NCI-H128 (cell line): Measurements from ENCODE around the gene IL11.
"Not testable (repeated sequence)": the region's sequence is repeated elsewhere in the genome, so short reads cannot be mapped to it uniquely, and the experiment has no call there.

ENCODE experiments used
- DNase-seq: peaks from one replicate; lab custom pipeline; 2025; ENCODE audit not compliant: unreplicated experiment; lab: John Stamatoyannopoulos, UW

The IL11 gene

DNA sequence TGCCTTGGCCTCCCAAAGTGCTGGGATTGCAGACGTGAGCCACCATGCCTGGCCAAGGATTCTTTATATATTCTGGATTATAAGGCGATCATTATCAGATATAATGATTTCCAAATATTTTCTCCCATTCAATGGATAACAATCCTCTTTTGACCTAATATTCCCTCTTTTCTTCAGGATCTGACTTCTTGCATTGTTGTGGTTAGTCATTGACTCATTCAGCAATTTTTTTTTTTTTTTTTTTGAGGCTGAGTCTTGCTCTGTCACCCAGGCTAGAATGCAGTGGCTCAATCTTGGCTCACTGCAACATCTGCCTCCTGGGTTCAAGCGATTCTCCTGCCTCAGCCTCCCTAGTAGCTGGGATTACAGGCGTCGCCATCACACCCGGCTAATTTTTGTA lies 40.5 kb downstream of the IL11 start:
- DNase-seq, result not testable (repeated sequence)

DNA sequence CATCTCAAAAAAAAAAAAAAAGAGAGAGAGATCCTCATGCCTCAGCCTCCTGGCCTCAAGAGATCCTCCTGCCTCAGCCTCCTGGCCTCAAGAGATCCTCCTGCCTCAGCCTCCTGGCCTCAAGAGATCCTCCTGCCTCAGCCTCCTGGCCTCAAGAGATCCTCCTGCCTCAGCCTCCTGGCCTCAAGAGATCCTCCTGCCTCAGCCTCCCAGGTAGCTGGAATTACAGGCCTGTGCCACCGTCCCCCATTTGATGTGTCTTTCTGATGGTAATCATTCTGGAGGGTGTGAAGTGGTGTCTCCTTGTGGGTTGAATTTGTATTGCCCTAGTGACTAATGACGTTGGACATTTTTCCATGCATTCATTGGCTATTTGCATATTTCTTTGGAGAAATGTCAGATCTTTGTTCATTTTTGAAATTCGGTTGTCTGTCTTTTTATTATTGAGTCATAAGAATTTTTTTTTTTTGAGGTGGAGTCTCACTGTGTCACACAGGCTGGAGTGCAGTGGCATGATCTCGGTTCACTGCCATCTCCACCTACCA lies 41.4 kb downstream of the IL11 start:
- not testable (repeated sequence) for DNase-seq

DNA sequence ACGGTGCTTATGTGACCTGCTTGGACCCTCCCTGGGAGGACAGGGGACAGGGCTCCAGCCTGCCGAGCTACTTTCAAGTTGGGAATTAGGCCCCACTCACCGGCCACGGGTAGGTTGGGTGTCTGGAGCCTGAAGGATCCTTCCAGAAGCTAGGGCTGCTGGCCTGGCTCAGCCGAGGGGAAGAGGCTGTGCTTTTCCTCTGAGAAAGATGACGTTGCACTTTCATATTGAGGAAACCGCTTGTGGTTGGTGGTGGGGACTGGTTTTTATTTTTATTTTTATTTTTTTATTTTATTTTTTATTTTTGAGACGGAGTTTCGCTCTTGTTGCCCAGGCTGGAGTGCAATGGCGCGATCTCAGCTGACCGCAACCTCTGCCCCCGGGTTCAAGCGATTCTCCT lies 45.1 kb downstream of the IL11 start, which contains the start of gene TMEM150B:
Gene TMEM150B (minus strand): TSS at position 170 of the 400 bp plus-strand sequence. CDS start 4,305 bp downstream, outside the sequence.
- no peak for DNase-seq

- no peak for DNase-seq
Observed at GRCh38 chr19:55324662-55325061, 45.6 kb downstream of the IL11 start.

GRCh38 chr19:55322204-55322885 lies 47.9 kb downstream of the IL11 start:
- DNase-seq, result no peak

DNA sequence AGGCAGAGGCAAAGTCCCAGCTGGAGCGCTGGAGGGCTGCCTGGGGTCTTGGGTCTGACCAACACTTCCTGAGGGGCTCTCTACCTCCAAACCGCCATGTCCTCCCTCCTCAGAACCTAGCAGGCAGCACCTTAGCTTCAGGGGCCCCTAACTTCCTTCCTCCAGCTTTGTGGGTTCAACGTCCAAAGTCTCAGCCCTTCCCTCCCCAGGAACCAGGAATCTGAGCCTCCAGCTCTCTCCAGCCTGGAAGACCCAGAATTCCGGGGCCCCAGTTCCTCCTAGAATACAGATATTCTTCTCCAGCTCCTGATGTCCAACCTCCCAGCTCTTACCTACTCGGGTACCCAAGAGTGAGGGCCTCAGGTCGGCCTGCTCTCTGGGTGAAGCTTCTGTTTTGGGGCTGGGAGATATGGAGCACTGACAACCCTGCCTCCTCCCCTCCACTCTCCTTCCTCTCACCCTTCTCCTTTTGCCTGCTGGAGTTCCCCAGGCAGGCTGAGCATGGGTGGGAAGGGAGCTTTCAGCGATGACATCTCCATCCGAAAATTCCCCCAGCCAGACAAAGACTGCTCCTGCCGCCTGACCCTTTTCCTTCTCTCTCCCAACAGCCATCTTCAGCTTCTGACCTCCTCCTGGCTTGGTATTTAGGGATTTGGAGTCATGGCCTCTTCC lies 48.7 kb downstream of the IL11 start:
- DNase-seq, result no peak

GRCh38 chr19:55320844-55321419 lies 49.3 kb downstream of the IL11 start:
- DNase-seq, result no peak

DNA sequence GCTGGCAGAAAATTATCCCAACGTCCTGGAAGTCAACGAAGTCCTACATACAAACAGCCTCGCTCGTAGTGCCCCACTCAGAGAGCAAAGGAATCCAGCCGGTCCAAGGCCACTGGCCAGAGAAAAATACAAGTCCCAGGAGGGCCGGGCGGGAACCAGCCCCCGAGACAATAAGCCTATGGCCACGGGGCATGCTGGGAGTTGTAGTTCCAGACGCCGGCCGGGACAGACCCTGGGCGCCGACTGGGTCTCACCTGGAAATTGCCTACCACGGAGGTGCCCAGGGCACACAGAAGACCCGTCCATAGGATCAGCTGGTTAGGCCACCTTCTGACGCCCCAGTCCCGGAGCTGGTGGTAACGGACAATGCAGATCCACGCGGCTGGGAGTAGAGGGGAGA lies 50.5 kb downstream of the IL11 start:
- no peak for DNase-seq

- DNase-seq, result no peak
Observed at GRCh38 chr19:55316646-55317045, 53.6 kb downstream of the IL11 start.

GRCh38 chr19:55315956-55316525 lies 54.2 kb downstream of the IL11 start:
- DNase-seq, result no peak

- DNase-seq, result no peak
Observed at GRCh38 chr19:55314396-55314795, 55.9 kb downstream of the IL11 start.
